ENCODE measurements around the gene NEU4. TPM values are rescaled to one million over a fixed set of nuclear protein-coding genes. Genes with fewer than 3 reads are reported as not detected.
A peak's percentile ranks its signal among the peaks of the same experiment; 100 is the strongest.
"Not testable (repeated sequence)": the region's sequence is repeated elsewhere in the genome, so short reads cannot be mapped to it uniquely, and the experiment has no call there.

NEU4 gene
- total RNA-seq, 1 donor: not detected

DNA sequence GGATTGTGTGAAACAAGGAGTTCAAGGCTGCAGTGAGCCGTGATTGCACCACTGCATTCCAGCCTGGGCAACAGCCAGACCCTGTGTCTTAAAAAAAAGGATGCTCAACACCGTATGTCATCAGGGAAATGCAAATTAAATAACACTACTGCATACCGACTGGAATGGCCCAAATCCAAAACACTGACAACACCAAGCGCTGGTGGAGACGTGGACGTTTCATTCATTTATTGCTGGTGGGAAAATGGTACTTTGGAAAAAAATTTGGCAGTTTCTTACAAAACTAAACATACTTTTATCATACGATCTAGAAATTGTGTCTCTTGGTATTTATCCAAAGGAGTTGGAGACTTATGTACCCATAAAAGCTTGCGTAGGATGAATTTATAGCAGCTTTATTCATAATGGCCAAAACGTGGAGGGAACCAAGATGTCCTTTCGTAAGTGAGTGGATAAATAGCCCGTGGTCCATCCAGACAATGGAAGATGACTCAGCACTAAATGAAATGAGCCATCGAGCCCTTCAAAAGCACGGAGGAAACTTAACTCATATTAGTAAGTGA, 24.2 kb downstream of the NEU4 start:
- no peaks in the 10 kb centered on the region for H3K9me3 ChIP-seq (ENCODE audit: low read depth, low read length)
- H3K4me2 ChIP-seq (ENCODE audit: insufficient read depth, low read length): peak overlapping the region; percentile 79
- no peaks in the 10 kb centered on the region for H3K79me2 ChIP-seq (ENCODE audit: insufficient read depth, low read length)
- H3K36me3 ChIP-seq (ENCODE audit: insufficient read depth, low read length): no peaks in the 10 kb centered on the region
- peak; percentile 60 for DNase-seq (ENCODE audit: insufficient read length, low spot score, missing footprints)
- TF ChIP-seq, protein P1, sequence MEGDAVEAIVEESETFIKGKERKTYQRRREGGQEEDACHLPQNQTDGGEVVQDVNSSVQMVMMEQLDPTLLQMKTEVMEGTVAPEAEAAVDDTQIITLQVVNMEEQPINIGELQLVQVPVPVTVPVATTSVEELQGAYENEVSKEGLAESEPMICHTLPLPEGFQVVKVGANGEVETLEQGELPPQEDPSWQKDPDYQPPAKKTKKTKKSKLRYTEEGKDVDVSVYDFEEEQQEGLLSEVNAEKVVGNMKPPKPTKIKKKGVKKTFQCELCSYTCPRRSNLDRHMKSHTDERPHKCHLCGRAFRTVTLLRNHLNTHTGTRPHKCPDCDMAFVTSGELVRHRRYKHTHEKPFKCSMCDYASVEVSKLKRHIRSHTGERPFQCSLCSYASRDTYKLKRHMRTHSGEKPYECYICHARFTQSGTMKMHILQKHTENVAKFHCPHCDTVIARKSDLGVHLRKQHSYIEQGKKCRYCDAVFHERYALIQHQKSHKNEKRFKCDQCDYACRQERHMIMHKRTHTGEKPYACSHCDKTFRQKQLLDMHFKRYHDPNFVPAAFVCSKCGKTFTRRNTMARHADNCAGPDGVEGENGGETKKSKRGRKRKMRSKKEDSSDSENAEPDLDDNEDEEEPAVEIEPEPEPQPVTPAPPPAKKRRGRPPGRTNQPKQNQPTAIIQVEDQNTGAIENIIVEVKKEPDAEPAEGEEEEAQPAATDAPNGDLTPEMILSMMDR (IDR thresholded peaks at IDR 0.05; ENCODE audit: extremely low read depth, low read depth, low read length): no peak
- H4K20me1 ChIP-seq (ENCODE audit: insufficient read depth, low read length): no peaks in the 10 kb centered on the region
- peaks cover 27% of the 10 kb centered on the region for H3K27me3 ChIP-seq (ENCODE audit: insufficient read depth, low read length)
- no peak overlapping the region for H3K4me3 ChIP-seq (ENCODE audit: insufficient read depth, low read length)
- no peak overlapping the region for H2AFZ ChIP-seq (ENCODE audit: low read length)
- peaks cover 11% of the 10 kb centered on the region for H3K4me1 ChIP-seq (ENCODE audit: insufficient read depth, low read length)
- peak overlapping the region; percentile 34 for H3K27ac ChIP-seq (ENCODE audit: low read depth, low read length)

DNA sequence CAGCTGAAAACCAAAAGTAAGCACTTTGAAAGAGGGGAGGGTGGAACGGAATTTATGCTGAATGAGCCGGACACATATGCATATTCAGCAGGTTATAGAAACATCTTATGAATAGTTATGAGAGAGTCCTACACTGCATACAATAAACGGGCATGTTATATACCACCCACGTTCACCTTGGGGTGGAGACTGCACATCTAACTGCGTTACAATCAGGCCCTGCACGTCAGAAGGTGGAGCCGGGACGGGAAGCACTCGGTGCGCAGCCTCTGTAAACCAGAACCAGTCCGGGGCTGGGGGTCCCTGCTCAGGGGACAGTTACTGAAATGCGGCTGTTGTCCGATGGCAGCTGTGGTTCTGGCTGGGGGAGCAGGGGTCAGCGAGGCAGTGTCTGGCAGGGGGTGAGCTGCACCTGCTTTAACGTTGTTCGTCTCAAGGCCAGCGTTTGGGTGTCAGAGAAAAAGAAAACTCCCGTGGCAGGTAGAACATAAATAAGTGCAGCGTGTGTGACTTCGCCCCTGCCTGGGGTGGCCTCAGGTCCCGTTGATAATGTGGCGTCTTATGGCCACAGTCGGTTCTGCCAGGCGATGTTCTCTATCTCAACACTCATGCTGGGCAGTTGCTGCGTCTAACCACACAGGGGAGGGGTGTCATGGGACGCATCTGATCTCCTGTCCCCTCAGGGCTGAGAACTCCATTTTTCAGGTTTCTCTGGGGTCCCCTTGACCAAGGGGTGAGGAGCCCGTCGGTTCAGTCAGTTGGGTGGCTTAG, 24.9 kb downstream of the NEU4 start:
- not testable (repeated sequence) for H4K20me1 ChIP-seq (ENCODE audit: insufficient read depth, low read length); DNase-seq (ENCODE audit: insufficient read length, low spot score, missing footprints); H3K36me3 ChIP-seq (ENCODE audit: insufficient read depth, low read length); H3K79me2 ChIP-seq (ENCODE audit: insufficient read depth, low read length); H3K9me3 ChIP-seq (ENCODE audit: low read depth, low read length); H2AFZ ChIP-seq (ENCODE audit: low read length)
- Histone ChIP-seq H3K27ac (ENCODE audit: low read depth, low read length) (peak overlapping the region; percentile 34), H3K4me2 (ENCODE audit: insufficient read depth, low read length) (peak overlapping the region; percentile 79), H3K4me3 (ENCODE audit: insufficient read depth, low read length) (peak overlapping the region; percentile 28), H3K27me3 (ENCODE audit: insufficient read depth, low read length) (peaks cover 34% of the 10 kb centered on the region), H3K4me1 (ENCODE audit: insufficient read depth, low read length) (peaks cover 11% of the 10 kb centered on the region)

DNA sequence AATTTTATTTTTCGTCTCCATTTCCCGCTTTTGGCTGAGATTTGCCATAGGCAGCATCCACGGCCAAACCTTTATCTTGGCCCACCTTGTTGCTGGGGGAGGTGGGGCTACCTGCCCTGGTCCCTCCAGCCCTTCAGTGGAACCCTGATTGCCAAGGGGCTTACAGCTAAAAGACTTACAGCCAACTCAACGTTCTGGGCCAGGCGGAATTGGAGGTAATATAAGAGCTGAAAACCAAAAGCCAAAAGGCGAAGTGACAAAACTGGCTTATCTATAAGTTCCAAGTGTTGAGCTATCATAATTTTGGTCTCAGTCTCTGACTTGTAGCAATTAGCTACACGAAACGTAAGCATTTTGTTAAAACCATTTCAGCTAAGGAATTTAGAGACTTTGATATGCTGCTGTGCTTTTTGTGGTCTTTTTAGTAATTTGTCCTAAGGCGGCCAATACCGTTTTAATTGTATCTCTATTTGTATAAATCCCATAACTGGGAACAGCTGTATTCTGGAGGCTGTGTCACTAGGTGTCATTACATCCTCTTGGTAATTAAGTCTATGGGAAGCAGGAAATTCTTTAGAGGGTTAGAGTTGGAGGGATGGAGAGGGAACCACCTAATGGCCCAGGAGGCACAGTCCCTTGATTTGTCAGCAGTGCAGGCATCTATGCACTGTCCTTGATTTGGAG, 25.7 kb downstream of the NEU4 start:
- Histone ChIP-seq H3K36me3 (ENCODE audit: insufficient read depth, low read length) (no peaks in the 10 kb centered on the region), H3K79me2 (ENCODE audit: insufficient read depth, low read length) (no peaks in the 10 kb centered on the region), H3K27me3 (ENCODE audit: insufficient read depth, low read length) (peaks cover 37% of the 10 kb centered on the region), H3K4me1 (ENCODE audit: insufficient read depth, low read length) (peaks cover 11% of the 10 kb centered on the region), H3K27ac (ENCODE audit: low read depth, low read length) (no peak overlapping the region), H2AFZ (ENCODE audit: low read length) (no peak overlapping the region), H3K4me3 (ENCODE audit: insufficient read depth, low read length) (no peak overlapping the region), H3K9me3 (ENCODE audit: low read depth, low read length) (no peaks in the 10 kb centered on the region), H4K20me1 (ENCODE audit: insufficient read depth, low read length) (no peaks in the 10 kb centered on the region), H3K4me2 (ENCODE audit: insufficient read depth, low read length) (no peak overlapping the region)
- TF ChIP-seq, protein P1 (IDR thresholded peaks at IDR 0.05; ENCODE audit: extremely low read depth, low read depth, low read length): no peak
- no peak for DNase-seq (ENCODE audit: insufficient read length, low spot score, missing footprints)

DNA sequence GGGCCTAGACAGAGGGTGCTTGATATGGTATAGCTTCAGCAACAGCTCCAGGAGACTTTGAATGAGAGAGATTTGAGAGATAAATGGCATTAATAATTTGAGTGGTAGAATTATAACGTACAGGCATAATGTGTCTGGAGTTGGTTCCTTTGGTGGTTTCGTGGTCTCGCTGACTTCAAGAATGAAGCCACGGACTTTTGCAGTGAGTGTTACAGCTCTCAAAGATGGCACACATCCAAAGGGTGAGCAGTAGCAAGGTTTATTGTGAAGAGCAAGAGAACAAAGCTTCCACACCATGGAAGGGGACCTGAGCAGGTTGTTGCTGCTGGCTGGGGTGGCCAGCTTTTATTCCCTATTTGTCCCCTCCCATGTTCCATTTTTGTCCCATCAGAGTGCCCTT, 26.6 kb downstream of the NEU4 start:
- Histone ChIP-seq H3K27me3 (ENCODE audit: insufficient read depth, low read length) (peaks cover 40% of the 10 kb centered on the region), H2AFZ (ENCODE audit: low read length) (no peak overlapping the region), H3K4me3 (ENCODE audit: insufficient read depth, low read length) (no peak overlapping the region), H3K27ac (ENCODE audit: low read depth, low read length) (no peak overlapping the region), H4K20me1 (ENCODE audit: insufficient read depth, low read length) (no peaks in the 10 kb centered on the region), H3K4me2 (ENCODE audit: insufficient read depth, low read length) (no peak overlapping the region), H3K36me3 (ENCODE audit: insufficient read depth, low read length) (no peaks in the 10 kb centered on the region), H3K9me3 (ENCODE audit: low read depth, low read length) (no peaks in the 10 kb centered on the region), H3K79me2 (ENCODE audit: insufficient read depth, low read length) (no peaks in the 10 kb centered on the region), H3K4me1 (ENCODE audit: insufficient read depth, low read length) (peaks cover 11% of the 10 kb centered on the region)
- DNase-seq (ENCODE audit: insufficient read length, low spot score, missing footprints): no peak
- TF ChIP-seq, protein P1 (IDR thresholded peaks at IDR 0.05; ENCODE audit: extremely low read depth, low read depth, low read length): no peak

Measured in osteoblast (primary cell).